ENCODE results near the gene KCNMA1. TPM values are rescaled to one million over a fixed set of nuclear protein-coding genes. Genes with fewer than 3 reads are reported as not detected.

The KCNMA1 gene
- total and polyA plus RNA-seq, 9 of the 15 experiments (the other 6 are each of a cell fraction or from before 2014, with no cell fraction given): 0.01 to 0.95 (median 0.15) TPM; not detected in 4

DNA sequence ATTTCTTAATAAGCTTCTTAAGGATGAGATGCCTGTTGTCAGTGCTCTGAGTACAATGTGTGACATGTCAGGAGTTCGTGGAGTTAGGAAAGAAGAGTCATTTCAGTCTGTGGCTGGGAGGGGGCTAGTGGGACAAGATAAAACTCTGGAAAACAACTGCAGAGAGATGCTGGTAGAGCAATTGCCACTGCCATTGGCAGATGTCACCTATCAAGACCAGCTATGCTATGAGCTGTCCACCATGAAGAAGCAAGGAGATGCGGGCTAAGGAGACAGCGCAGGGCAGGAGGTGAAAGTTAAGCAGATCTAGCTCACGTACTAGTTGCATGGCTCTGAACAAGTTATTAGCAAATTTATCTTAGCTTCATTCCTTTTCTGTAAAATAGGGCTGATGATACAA lies 756.7 kb downstream of the KCNMA1 start (continued):
- TF ChIP-seq ZNF717 (CRISPR knock-in tag; IDR thresholded peaks at IDR 0.05) (no peak), SMARCA5 (IDR thresholded peaks at IDR 0.05) (no peak), CC2D1A (IDR thresholded peaks at IDR 0.05) (no peak), ZC3H4 (CRISPR knock-in tag; IDR thresholded peaks at IDR 0.05; ENCODE audit: borderline replicate concordance) (no peak), XRCC5 (IDR thresholded peaks at IDR 0.05; ENCODE audit: low read depth, low read length) (no peak)

DNA sequence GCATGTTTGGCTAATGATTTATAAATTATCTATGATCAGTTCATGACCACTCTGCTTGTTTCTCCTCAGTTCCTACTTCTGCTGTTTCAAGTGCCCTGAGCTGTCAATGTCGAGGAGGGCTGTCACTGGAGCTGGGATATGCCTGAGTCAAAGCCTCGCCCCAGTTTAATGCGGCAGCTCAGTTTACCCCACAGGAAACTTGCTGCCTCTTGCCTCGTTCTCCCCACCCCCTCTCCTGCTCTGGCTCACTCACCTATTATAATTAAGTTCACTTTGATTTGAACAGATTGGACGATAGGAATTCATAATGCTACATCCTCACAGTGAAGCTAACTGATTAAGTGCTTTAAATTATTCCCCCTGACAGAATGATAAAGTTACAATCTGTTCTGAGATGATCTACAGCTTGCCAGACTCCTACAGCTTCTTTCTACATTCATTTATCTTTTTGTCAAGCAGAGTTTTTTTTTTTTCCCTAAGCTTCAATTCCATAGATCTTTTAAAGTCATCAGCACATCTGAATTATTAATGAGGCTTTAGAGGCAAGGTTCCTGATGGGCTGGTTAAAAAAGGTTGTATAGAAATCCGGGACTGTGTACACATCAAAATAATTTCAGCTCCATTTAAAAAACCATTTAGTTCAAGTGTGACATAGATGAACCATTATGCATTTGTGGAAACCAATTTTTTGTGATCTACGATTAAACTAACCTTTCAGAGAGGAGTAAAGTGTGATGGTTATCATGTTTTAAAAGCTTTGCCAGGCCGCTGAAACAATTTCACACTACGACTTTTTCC lies 758.3 kb downstream of the KCNMA1 start:
- Histone ChIP-seq H3K79me2 (ENCODE audit: control insufficient read depth, insufficient read depth, low read length) (no peaks in the 10 kb centered on the region), H3K9me1 (ENCODE audit: control insufficient read depth, insufficient read depth, low read length) (no peaks in the 10 kb centered on the region), H3K36me3 (ENCODE audit: control insufficient read depth, insufficient read depth, low read length) (no peaks in the 10 kb centered on the region), H3K27ac (ENCODE audit: extremely low read depth, low read depth, low read length) (no peak overlapping the region), H3K4me1 (replicated peaks in 1 of 2; ENCODE audit: control insufficient read depth in 2 of 2, insufficient read depth in 2 of 2, low read length in 2 of 2) (no peaks in the 10 kb centered on the region), H3K4me2 (ENCODE audit: insufficient read depth, low read length) (no peak overlapping the region), H3K9ac (ENCODE audit: insufficient read depth in 1 of 2, low read depth in 2 of 2, low read length in 2 of 2) (no peak overlapping the region), H4K20me1 (replicated peaks; ENCODE audit: control insufficient read depth, insufficient read depth, low read length) (no peaks in the 10 kb centered on the region), H3K27me3 (ENCODE audit: control insufficient read depth in 2 of 2, insufficient read depth in 2 of 2, low read length in 2 of 2) (no peaks in the 10 kb centered on the region), H2AFZ (ENCODE audit: low read depth, low read length) (no peak overlapping the region), H3K9me3 (replicated peaks; ENCODE audit: control insufficient read depth, insufficient read depth, low read depth, low read length) (no peaks in the 10 kb centered on the region), H3K4me3 (no peak overlapping the region)
- POLR2A ChIA-PET: no interaction called here
- FAIRE-seq: no peak
- CTCF ChIA-PET (ENCODE audit: low intra/inter-chr PET ratio): no interaction called here
- intact Hi-C loops (cut with micrococcal nuclease): no loop called here
- ATAC-seq: no peak
- BruUV-seq (replicated peaks): no TSS peak
- WGBS (ENCODE audit: insufficient coverage, low coverage, missing lambda C conversion rate): 2% methylated on average over 9 of the region's 9 CpGs
- no peak for DNase-seq (ENCODE audit: extremely low read depth in 1 of 4, low spot score in 3 of 4)
- in situ Hi-C loops (cut with MboI): no loop called here
- TF ChIP-seq SETDB1 (IDR thresholded peaks at IDR 0.05; ENCODE audit: low read length) (no peak), POLR3G (IDR thresholded peaks at IDR 0.05; ENCODE audit: extremely low read depth, insufficient read length, insufficient replicate concordance) (no peak), HLTF (IDR thresholded peaks at IDR 0.05) (no peak), ZNF589 (CRISPR knock-in tag; IDR thresholded peaks at IDR 0.05; ENCODE audit: low read depth) (no peak)
- TF ChIP-seq, protein P1, sequence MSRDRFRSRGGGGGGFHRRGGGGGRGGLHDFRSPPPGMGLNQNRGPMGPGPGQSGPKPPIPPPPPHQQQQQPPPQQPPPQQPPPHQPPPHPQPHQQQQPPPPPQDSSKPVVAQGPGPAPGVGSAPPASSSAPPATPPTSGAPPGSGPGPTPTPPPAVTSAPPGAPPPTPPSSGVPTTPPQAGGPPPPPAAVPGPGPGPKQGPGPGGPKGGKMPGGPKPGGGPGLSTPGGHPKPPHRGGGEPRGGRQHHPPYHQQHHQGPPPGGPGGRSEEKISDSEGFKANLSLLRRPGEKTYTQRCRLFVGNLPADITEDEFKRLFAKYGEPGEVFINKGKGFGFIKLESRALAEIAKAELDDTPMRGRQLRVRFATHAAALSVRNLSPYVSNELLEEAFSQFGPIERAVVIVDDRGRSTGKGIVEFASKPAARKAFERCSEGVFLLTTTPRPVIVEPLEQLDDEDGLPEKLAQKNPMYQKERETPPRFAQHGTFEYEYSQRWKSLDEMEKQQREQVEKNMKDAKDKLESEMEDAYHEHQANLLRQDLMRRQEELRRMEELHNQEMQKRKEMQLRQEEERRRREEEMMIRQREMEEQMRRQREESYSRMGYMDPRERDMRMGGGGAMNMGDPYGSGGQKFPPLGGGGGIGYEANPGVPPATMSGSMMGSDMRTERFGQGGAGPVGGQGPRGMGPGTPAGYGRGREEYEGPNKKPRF (IDR thresholded peaks at IDR 0.05; ENCODE audit: low read depth, low read length): no peak
- TF ChIP-seq, protein P2, sequence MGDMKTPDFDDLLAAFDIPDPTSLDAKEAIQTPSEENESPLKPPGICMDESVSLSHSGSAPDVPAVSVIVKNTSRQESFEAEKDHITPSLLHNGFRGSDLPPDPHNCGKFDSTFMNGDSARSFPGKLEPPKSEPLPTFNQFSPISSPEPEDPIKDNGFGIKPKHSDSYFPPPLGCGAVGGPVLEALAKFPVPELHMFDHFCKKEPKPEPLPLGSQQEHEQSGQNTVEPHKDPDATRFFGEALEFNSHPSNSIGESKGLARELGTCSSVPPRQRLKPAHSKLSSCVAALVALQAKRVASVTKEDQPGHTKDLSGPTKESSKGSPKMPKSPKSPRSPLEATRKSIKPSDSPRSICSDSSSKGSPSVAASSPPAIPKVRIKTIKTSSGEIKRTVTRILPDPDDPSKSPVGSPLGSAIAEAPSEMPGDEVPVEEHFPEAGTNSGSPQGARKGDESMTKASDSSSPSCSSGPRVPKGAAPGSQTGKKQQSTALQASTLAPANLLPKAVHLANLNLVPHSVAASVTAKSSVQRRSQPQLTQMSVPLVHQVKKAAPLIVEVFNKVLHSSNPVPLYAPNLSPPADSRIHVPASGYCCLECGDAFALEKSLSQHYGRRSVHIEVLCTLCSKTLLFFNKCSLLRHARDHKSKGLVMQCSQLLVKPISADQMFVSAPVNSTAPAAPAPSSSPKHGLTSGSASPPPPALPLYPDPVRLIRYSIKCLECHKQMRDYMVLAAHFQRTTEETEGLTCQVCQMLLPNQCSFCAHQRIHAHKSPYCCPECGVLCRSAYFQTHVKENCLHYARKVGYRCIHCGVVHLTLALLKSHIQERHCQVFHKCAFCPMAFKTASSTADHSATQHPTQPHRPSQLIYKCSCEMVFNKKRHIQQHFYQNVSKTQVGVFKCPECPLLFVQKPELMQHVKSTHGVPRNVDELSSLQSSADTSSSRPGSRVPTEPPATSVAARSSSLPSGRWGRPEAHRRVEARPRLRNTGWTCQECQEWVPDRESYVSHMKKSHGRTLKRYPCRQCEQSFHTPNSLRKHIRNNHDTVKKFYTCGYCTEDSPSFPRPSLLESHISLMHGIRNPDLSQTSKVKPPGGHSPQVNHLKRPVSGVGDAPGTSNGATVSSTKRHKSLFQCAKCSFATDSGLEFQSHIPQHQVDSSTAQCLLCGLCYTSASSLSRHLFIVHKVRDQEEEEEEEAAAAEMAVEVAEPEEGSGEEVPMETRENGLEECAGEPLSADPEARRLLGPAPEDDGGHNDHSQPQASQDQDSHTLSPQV (IDR thresholded peaks at IDR 0.05): no peak
- TF ChIP-seq, protein P3, sequence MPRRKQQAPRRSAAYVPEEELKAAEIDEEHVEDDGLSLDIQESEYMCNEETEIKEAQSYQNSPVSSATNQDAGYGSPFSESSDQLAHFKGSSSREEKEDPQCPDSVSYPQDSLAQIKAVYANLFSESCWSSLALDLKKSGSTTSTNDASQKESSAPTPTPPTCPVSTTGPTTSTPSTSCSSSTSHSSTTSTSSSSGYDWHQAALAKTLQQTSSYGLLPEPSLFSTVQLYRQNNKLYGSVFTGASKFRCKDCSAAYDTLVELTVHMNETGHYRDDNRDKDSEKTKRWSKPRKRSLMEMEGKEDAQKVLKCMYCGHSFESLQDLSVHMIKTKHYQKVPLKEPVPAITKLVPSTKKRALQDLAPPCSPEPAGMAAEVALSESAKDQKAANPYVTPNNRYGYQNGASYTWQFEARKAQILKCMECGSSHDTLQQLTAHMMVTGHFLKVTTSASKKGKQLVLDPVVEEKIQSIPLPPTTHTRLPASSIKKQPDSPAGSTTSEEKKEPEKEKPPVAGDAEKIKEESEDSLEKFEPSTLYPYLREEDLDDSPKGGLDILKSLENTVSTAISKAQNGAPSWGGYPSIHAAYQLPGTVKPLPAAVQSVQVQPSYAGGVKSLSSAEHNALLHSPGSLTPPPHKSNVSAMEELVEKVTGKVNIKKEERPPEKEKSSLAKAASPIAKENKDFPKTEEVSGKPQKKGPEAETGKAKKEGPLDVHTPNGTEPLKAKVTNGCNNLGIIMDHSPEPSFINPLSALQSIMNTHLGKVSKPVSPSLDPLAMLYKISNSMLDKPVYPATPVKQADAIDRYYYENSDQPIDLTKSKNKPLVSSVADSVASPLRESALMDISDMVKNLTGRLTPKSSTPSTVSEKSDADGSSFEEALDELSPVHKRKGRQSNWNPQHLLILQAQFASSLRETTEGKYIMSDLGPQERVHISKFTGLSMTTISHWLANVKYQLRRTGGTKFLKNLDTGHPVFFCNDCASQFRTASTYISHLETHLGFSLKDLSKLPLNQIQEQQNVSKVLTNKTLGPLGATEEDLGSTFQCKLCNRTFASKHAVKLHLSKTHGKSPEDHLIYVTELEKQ (CRISPR knock-in tag; IDR thresholded peaks at IDR 0.05): no peak
